LNCaP clone FGC (cell line): ENCODE results near the gene TACR1.
"Not testable (repeated sequence)": the region's sequence is repeated elsewhere in the genome, so short reads cannot be mapped to it uniquely, and the experiment has no call there.

Experiments
- DNase-seq: peaks from one replicate; pipeline ENCODE4 v3.0.0-alpha.2; 2011; ENCODE audit warnings: low read depth
- H3K4me3 ChIP-seq: 2 replicates; pipeline ENCODE4 v1.5.1; 2011; ENCODE audit warnings: mild to moderate bottlenecking, low read depth, low read length, control low read depth
- TF ChIP-seq, protein P1 (sequence below): IDR thresholded peaks from 2 replicates; pipeline ENCODE4 v1.5.1; 2012; ENCODE audit warnings: mild to moderate bottlenecking; ENCODE audit not compliant: control insufficient read depth, insufficient read depth; ENCODE audit errors: extremely low read depth

TACR1 gene

GRCh38 chr2:75065402-75066008 lies 133.8 kb downstream of the TACR1 start:
- TF ChIP-seq, protein P1, sequence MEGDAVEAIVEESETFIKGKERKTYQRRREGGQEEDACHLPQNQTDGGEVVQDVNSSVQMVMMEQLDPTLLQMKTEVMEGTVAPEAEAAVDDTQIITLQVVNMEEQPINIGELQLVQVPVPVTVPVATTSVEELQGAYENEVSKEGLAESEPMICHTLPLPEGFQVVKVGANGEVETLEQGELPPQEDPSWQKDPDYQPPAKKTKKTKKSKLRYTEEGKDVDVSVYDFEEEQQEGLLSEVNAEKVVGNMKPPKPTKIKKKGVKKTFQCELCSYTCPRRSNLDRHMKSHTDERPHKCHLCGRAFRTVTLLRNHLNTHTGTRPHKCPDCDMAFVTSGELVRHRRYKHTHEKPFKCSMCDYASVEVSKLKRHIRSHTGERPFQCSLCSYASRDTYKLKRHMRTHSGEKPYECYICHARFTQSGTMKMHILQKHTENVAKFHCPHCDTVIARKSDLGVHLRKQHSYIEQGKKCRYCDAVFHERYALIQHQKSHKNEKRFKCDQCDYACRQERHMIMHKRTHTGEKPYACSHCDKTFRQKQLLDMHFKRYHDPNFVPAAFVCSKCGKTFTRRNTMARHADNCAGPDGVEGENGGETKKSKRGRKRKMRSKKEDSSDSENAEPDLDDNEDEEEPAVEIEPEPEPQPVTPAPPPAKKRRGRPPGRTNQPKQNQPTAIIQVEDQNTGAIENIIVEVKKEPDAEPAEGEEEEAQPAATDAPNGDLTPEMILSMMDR: no peak
- no peak for DNase-seq
- H3K4me3 ChIP-seq: no peak overlapping the region

- DNase-seq: no peak
- TF ChIP-seq, protein P1: peak; percentile 57
- H3K4me3 ChIP-seq: no peak overlapping the region
Measured at GRCh38 chr2:75064691-75065396, 134.5 kb downstream of the TACR1 start.

GRCh38 chr2:75063906-75064305 lies 135.4 kb downstream of the TACR1 start:
- TF ChIP-seq, protein P1: no peak
- no peak overlapping the region for H3K4me3 ChIP-seq
- no peak for DNase-seq

- no peak overlapping the region for H3K4me3 ChIP-seq
- TF ChIP-seq, protein P1: no peak
- no peak for DNase-seq
Measured at GRCh38 chr2:75058427-75058826, 140.9 kb downstream of the TACR1 start.

DNA sequence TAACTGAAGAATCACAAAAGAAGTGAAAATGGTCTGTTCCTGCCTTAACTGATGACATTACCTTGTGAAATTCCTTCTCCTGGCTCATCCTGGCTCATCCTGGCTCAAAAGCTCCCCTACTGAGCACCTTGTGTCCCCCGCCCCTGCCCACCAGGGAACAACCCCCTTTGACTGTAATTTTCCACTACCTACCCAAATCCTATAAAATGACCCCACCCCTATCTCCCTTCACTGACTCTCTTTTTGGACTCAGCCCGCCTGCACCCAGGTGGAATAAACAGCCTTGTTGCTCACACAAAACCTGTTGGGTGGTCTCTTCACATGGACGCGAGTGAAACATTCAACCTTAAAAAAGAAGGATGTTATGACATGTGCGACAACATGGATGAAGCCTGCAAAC lies 142.2 kb downstream of the TACR1 start:
- H3K4me3 ChIP-seq, DNase-seq: not testable (repeated sequence)

- no peak overlapping the region for H3K4me3 ChIP-seq
- DNase-seq: no peak
- TF ChIP-seq, protein P1: no peak
Measured at GRCh38 chr2:75055820-75056675, 143.3 kb downstream of the TACR1 start.

DNA sequence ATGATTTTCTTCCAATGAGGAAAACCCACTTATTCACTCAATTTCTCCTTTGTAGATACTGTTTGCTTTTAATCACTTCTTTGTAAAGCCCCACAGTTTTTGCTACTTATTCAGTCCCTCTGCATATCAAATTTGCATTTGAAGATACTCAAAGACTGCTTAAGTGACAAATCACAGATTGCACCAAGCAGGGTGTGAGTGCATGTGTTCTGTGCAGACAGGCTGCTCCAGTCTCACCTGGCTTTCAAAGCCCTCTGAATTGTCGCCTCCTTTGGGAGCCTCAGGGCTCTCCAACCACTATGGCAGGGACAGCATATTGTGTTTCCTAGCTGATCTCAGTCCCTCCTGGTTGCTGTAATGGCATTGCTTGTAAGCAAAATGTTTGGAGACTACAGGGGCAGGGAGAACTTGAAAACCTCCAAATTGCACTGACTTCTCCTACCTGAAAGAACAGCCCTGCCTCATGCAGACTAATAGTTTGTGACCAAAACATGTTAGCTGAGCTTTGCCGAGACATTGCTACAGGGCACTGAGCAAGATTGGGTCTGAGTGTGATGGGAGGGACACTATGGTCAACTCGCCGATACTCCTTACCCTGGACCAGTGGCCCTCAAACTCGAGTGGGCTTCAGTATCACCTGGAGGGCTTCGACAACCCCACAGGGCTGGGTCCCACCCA lies 144.0 kb downstream of the TACR1 start:
- DNase-seq: no peak
- H3K4me3 ChIP-seq: no peak overlapping the region
- TF ChIP-seq, protein P1: no peak
